Hepatocyte (in vitro differentiated cells): ENCODE data around the gene SUPT16H.

Source experiments
- CTCF ChIP-seq: fragments of 200-600 bp; sonication (generic); IDR thresholded peaks from 2 replicates; pipeline ENCODE4 v1.5.1; 2016; ENCODE audit warnings: antibody characterized with exemption, mild to moderate bottlenecking; ENCODE audit not compliant: poor library complexity
- EZH2 ChIP-seq: fragments of 200-600 bp; sonication (generic); IDR thresholded peaks from 2 replicates; pipeline ENCODE4 v1.6.1; 2016; ENCODE audit warnings: antibody characterized with exemption, mild to moderate bottlenecking, borderline replicate concordance

DNA sequence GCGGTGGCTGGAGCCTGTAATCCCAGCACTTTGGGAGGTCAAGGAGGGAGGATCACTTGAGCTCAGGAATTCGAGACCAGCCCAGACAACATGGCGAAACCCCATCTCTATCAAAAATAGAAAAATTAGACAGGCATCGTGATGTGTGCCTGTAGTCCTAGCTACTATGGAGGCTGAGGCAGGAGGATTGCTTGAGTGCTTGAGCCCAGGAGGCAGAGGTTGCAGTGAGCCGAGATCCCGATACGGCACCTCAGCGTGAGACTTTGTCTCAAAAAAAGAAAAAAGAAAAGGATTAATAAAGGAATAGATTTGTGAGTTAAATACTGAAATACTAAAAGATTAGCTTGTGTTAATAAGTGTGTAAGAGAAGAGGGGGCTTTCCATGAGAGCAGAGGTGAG, 74.6 kb downstream of the SUPT16H start:
- TF ChIP-seq CTCF (no peak), EZH2 (no peak)
